CD4-positive, alpha-beta T cell treated with Interleukin-17A for 1 hour (primary cell): ENCODE measurements around the gene CPSF4.
"Not testable (repeated sequence)": the region's sequence is repeated elsewhere in the genome, so short reads cannot be mapped to it uniquely, and the experiment has no call there.

Experiments used
- DNase-seq: peaks from one replicate; pipeline ENCODE4 v3.0.0-alpha.2; 2020

Gene CPSF4

GRCh38 chr7:99408379-99409191 lies 30.2 kb upstream of the CPSF4 start, which contains the start of the genes BUD31 and PDAP1:
TSS of gene BUD31 (plus strand) at chr7:99408969. CDS start at chr7:99411093, 2,124 bp downstream.
TSS of gene PDAP1 (minus strand) at chr7:99408597. CDS start at chr7:99408548, 49 bp downstream.
- peak; percentile 98 for DNase-seq

- no peak for DNase-seq
These were observed 29.6 kb upstream of the CPSF4 start for GRCh38 chr7:99409192-99409572.

- peak; percentile 38 for DNase-seq
These were observed 28.9 kb upstream of the CPSF4 start for GRCh38 chr7:99409806-99410205.

GRCh38 chr7:99410635-99411034 lies 28.1 kb upstream of the CPSF4 start:
- DNase-seq: no peak

GRCh38 chr7:99415513-99416127 lies 23.1 kb upstream of the CPSF4 start:
- DNase-seq: peak; percentile 37

- no peak for DNase-seq
These were observed 20.5 kb upstream of the CPSF4 start for GRCh38 chr7:99418260-99418659.

- DNase-seq: no peak
These were observed 19.3 kb upstream of the CPSF4 start for GRCh38 chr7:99419323-99420021.

- DNase-seq: no peak
These were observed 18.5 kb upstream of the CPSF4 start for GRCh38 chr7:99420213-99420612.

GRCh38 chr7:99420986-99421385 lies 17.8 kb upstream of the CPSF4 start:
- no peak for DNase-seq

- DNase-seq: no peak
These were observed 16.6 kb upstream of the CPSF4 start for GRCh38 chr7:99422186-99422585.

GRCh38 chr7:99422625-99423024 lies 16.1 kb upstream of the CPSF4 start:
- no peak for DNase-seq

- DNase-seq: no peak
These were observed 13.6 kb upstream of the CPSF4 start for GRCh38 chr7:99424932-99425730.

GRCh38 chr7:99428972-99429566 lies 9.7 kb upstream of the CPSF4 start:
- DNase-seq: peak; percentile 31

- DNase-seq: no peak
These were observed 9.0 kb upstream of the CPSF4 start for GRCh38 chr7:99429756-99430155.

GRCh38 chr7:99431756-99432540 lies 6.8 kb upstream of the CPSF4 start:
- DNase-seq: not testable (repeated sequence)

- no peak for DNase-seq
These were observed 5.6 kb upstream of the CPSF4 start for GRCh38 chr7:99433158-99433557.

- DNase-seq: no peak
These were observed 684 bp upstream of the CPSF4 start for GRCh38 chr7:99437946-99438572.

- no peak for DNase-seq
These were observed 1.5 kb downstream of the CPSF4 start for GRCh38 chr7:99440195-99440594.

GRCh38 chr7:99446096-99446495 lies 7.4 kb downstream of the CPSF4 start:
- no peak for DNase-seq

- no peak for DNase-seq
These were observed 9.2 kb downstream of the CPSF4 start for GRCh38 chr7:99447943-99448342.

- no peak for DNase-seq
These were observed 10.1 kb downstream of the CPSF4 start for GRCh38 chr7:99448855-99449254.
